ENCODE results near the gene FMNL2.

GRCh38 chr2:152376385-152376784, 41.4 kb downstream of the FMNL2 start:
- TF ChIP-seq CTCF (IDR thresholded peaks at IDR 0.05) = no peak
- TF ChIP-seq POLR2AphosphoS5 (IDR thresholded peaks at IDR 0.05) = no peak
